BLaER1 treated with 17β-estradiol and CSF1 and Interleukin-3, amounts not matched to agents 10 nM and 100 nM (cell line): ENCODE results near the gene CDKN1C.

Experiments used
- H3K27ac ChIP-seq, 11 experiments: shearing (Covaris generic); formaldehyde crosslinking; 2 replicates each; pipeline ENCODE4 v1.8.1; 2022
- H3K27me3 ChIP-seq, 11 experiments: shearing (Covaris generic); formaldehyde crosslinking; 2 replicates each; pipeline ENCODE4 v1.8.1; 2022
- H3K36me3 ChIP-seq, 11 experiments: shearing (Covaris generic); formaldehyde crosslinking; 2 replicates each; pipeline ENCODE4 v1.8.1; 2022
- H3K4me1 ChIP-seq, 10 experiments: shearing (Covaris generic); formaldehyde crosslinking; 2 replicates each; pipeline ENCODE4 v1.8.1; 2022
- H3K4me2 ChIP-seq, 11 experiments: shearing (Covaris generic); formaldehyde crosslinking; 2 replicates each; pipeline ENCODE4 v1.8.1; 2022
- H3K4me3 ChIP-seq, 10 experiments: shearing (Covaris generic); formaldehyde crosslinking; 2 replicates each; pipeline ENCODE4 v1.8.1; 2022
- H3K9ac ChIP-seq, 11 experiments: shearing (Covaris generic); formaldehyde crosslinking; 2 replicates each; pipeline ENCODE4 v1.8.1; 2022
- H3K9me3 ChIP-seq, 11 experiments: shearing (Covaris generic); formaldehyde crosslinking; replicated peaks in 1 of 11; 2 replicates each; pipeline ENCODE4 v1.8.1; 2022
- H4K20me1 ChIP-seq, 11 experiments: shearing (Covaris generic); formaldehyde crosslinking; 2 replicates each; pipeline ENCODE4 v1.8.1; 2022
- Cebpa-rat ChIP-seq, 11 experiments: shearing (Covaris generic); IDR thresholded peaks; 2 replicates each; pipeline ENCODE4 v1.8.1; 2022

Gene CDKN1C

GRCh38 chr11:2853401-2853800 is 32.2 kb downstream of the CDKN1C start:
- H3K4me2 ChIP-seq = no peak overlapping the region
- H3K4me3 ChIP-seq = no peak overlapping the region
- H3K9ac ChIP-seq = no peak overlapping the region
- no peak overlapping the region for H3K27ac ChIP-seq
- no peaks in the 10 kb centered on the region for H3K9me3 ChIP-seq
- no peaks in the 10 kb centered on the region for H3K27me3 ChIP-seq
- no peak for TF ChIP-seq Cebpa-rat (IDR thresholded peaks at IDR 0.05)
- H3K4me1 ChIP-seq = peaks cover 0 to 35% (median 29%) of the 10 kb centered on the region in 10 experiments; a peak in 17 of 20 replicates
- H3K36me3 ChIP-seq = no peaks in the 10 kb centered on the region
- 0 out of 22 replicates have a peak, but pooled peaks cover 0 to 4% (median 0%) of the 10 kb centered on the region in 11 experiments for H4K20me1 ChIP-seq

- Histone ChIP-seq H3K36me3 (no peaks in the 10 kb centered on the region), H3K9me3 (no peaks in the 10 kb centered on the region), H3K27ac (no peak overlapping the region), H3K9ac (no peak overlapping the region), H3K4me3 (no peak overlapping the region), H3K4me2 (0 out of 22 replicates have a peak overlapping the region, but pooled peaks of 1 of the 11 experiments have one; percentile 71), H4K20me1 (peaks cover 0 to 14% (median 0%) of the 10 kb centered on the region in 11 experiments; a peak in 2 of 22 replicates), H3K27me3 (no peaks in the 10 kb centered on the region), H3K4me1 (peaks cover 0 to 64% (median 57%) of the 10 kb centered on the region in 10 experiments; a peak in 17 of 20 replicates)
- TF ChIP-seq Cebpa-rat (IDR thresholded peaks at IDR 0.05) = no peak
Observed at GRCh38 chr11:2849994-2850770, 35.4 kb downstream of the CDKN1C start.

- Histone ChIP-seq H3K27me3 (no peaks in the 10 kb centered on the region), H3K27ac (peak overlapping the region in 4 of 11 experiments; percentile 9 to 49 (median 29); a peak in 5 of 22 replicates), H3K4me3 (no peak overlapping the region), H3K9ac (peak overlapping the region in 1 of 11 experiments; percentile 33; a peak in 2 of 22 replicates), H4K20me1 (peaks cover 0 to 14% (median 0%) of the 10 kb centered on the region in 11 experiments; a peak in 2 of 22 replicates), H3K9me3 (no peaks in the 10 kb centered on the region), H3K4me1 (peaks cover 12 to 81% (median 74%) of the 10 kb centered on the region in 10 experiments), H3K4me2 (peak overlapping the region in 10 of 11 experiments; percentile 14 to 78 (median 69); a peak in 19 of 22 replicates), H3K36me3 (no peaks in the 10 kb centered on the region)
- TF ChIP-seq Cebpa-rat (IDR thresholded peaks at IDR 0.05) = no peak
Observed at GRCh38 chr11:2848497-2848896, 37.1 kb downstream of the CDKN1C start.

- Histone ChIP-seq H3K4me1 (peaks cover 13 to 88% (median 81%) of the 10 kb centered on the region in 10 experiments), H3K9me3 (no peaks in the 10 kb centered on the region), H4K20me1 (peaks cover 0 to 20% (median 0%) of the 10 kb centered on the region in 11 experiments; a peak in 2 of 22 replicates), H3K27me3 (no peaks in the 10 kb centered on the region), H3K4me3 (no peak overlapping the region), H3K36me3 (no peaks in the 10 kb centered on the region), H3K4me2 (peak overlapping the region in 8 of 11 experiments; percentile 25 to 78 (median 71); a peak in 17 of 22 replicates), H3K9ac (no peak overlapping the region), H3K27ac (peak overlapping the region in 1 of 11 experiments; percentile 9; a peak in 1 of 22 replicates)
- no peak for TF ChIP-seq Cebpa-rat (IDR thresholded peaks at IDR 0.05)
Observed at GRCh38 chr11:2847561-2847960, 38.0 kb downstream of the CDKN1C start.

GRCh38 chr11:2846470-2846869 is 39.1 kb downstream of the CDKN1C start:
- H3K4me3 ChIP-seq = no peak overlapping the region
- no peaks in the 10 kb centered on the region for H3K36me3 ChIP-seq
- no peak overlapping the region for H3K9ac ChIP-seq
- peaks cover 13 to 87% (median 72%) of the 10 kb centered on the region in 10 experiments for H3K4me1 ChIP-seq
- peak overlapping the region in 4 of 11 experiments; percentile 20 to 78 (median 70); a peak in 4 of 22 replicates for H3K4me2 ChIP-seq
- no peak for TF ChIP-seq Cebpa-rat (IDR thresholded peaks at IDR 0.05)
- H3K27ac ChIP-seq = no peak overlapping the region; a peak in 1 of 22 replicates
- H4K20me1 ChIP-seq = peaks cover 0 to 23% (median 0%) of the 10 kb centered on the region in 11 experiments; a peak in 2 of 22 replicates
- no peaks in the 10 kb centered on the region for H3K9me3 ChIP-seq
- no peaks in the 10 kb centered on the region for H3K27me3 ChIP-seq

- Histone ChIP-seq H3K4me2 (peak overlapping the region in 4 of 11 experiments; percentile 20 to 78 (median 70); a peak in 4 of 22 replicates), H3K36me3 (no peaks in the 10 kb centered on the region), H3K27ac (no peak overlapping the region; a peak in 1 of 22 replicates), H4K20me1 (peaks cover 0 to 23% (median 0%) of the 10 kb centered on the region in 11 experiments; a peak in 2 of 22 replicates), H3K9ac (no peak overlapping the region), H3K27me3 (no peaks in the 10 kb centered on the region), H3K9me3 (no peaks in the 10 kb centered on the region), H3K4me3 (no peak overlapping the region), H3K4me1 (peaks cover 13 to 83% (median 68%) of the 10 kb centered on the region in 10 experiments)
- no peak for TF ChIP-seq Cebpa-rat (IDR thresholded peaks at IDR 0.05)
Observed at GRCh38 chr11:2846056-2846455, 39.5 kb downstream of the CDKN1C start.

- TF ChIP-seq Cebpa-rat (IDR thresholded peaks at IDR 0.05) = no peak
- Histone ChIP-seq H3K4me1 (peaks cover 13 to 81% (median 66%) of the 10 kb centered on the region in 10 experiments), H3K9ac (peak overlapping the region in 3 of 11 experiments; percentile 11 to 56 (median 37); a peak in 2 of 22 replicates), H3K9me3 (no peaks in the 10 kb centered on the region), H3K27me3 (no peaks in the 10 kb centered on the region), H3K4me3 (no peak overlapping the region), H3K4me2 (peak overlapping the region in 8 of 11 experiments; percentile 69 to 86 (median 78); a peak in 14 of 22 replicates), H3K36me3 (no peaks in the 10 kb centered on the region), H4K20me1 (peaks cover 0 to 23% (median 0%) of the 10 kb centered on the region in 11 experiments; a peak in 2 of 22 replicates), H3K27ac (peak overlapping the region in 3 of 11 experiments; percentile 43 to 62 (median 54); a peak in 2 of 22 replicates)
Observed at GRCh38 chr11:2844996-2845395, 40.6 kb downstream of the CDKN1C start.

GRCh38 chr11:2844116-2844842 is 41.3 kb downstream of the CDKN1C start:
- Histone ChIP-seq H3K9ac (peak overlapping the region in 4 of 11 experiments; percentile 11 to 56 (median 32); a peak in 5 of 22 replicates), H3K36me3 (no peaks in the 10 kb centered on the region)

More at GRCh38 chr11:2844116-2844842, 41.3 kb downstream of the CDKN1C start:
- H3K4me2 ChIP-seq = peak overlapping the region; percentile 3 to 86 (median 70); a peak in 21 of 22 replicates
- no peak overlapping the region for H3K4me3 ChIP-seq
- peaks cover 0 to 23% (median 0%) of the 10 kb centered on the region in 11 experiments; a peak in 2 of 22 replicates for H4K20me1 ChIP-seq
- TF ChIP-seq Cebpa-rat (IDR thresholded peaks at IDR 0.05) = no peak
- no peaks in the 10 kb centered on the region for H3K9me3 ChIP-seq
- H3K27me3 ChIP-seq = no peaks in the 10 kb centered on the region
- peaks cover 17 to 83% (median 67%) of the 10 kb centered on the region in 10 experiments for H3K4me1 ChIP-seq
- H3K27ac ChIP-seq = peak overlapping the region in 3 of 11 experiments; percentile 43 to 62 (median 54); a peak in 6 of 22 replicates
